ENCODE measurements around the gene SULF2. TPM values are rescaled to one million over a fixed set of nuclear protein-coding genes. Genes with fewer than 3 reads are reported as not detected.

Gene SULF2
- total RNA-seq, 4 donors from 2014 or later = 16.5 to 49.4 (median 31.1) TPM

DNA sequence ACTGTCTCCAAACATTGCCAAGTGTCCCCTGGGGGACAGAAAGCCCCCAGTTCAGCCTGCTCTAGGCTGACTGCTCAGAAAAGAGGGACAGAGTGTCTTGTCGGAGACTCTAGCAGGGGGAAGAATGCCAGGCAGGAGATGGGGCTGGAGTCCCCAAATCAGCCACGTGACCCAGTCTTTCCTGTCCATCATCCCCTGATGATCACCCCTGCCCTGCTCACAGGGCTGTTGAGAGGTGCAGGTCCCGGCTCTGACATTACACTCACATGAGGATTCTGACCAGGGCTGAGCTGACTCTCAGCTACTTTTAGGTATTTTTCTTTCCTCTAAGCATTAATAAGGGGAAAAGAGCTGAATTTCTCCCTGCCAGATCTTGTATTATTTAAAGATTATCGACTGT, 115.8 kb downstream of the SULF2 start:
- no peak for TF ChIP-seq CTCF (IDR thresholded peaks at IDR 0.05; ENCODE audit: low read depth)

DNA sequence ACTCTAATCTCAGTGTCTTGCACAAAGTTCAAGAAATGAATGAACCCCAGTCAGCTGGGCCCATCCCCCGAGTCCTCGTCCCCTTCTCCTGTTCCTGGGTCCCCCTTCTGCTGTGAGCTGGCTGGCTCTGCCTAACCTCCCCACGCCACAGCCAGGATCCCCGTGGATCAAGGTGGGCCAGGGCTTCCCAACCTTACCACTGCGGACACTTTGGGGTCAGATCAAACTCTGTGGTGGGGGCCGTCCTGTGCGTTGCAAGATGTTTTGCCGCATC, 116.2 kb downstream of the SULF2 start:
- TF ChIP-seq CTCF (IDR thresholded peaks at IDR 0.05; ENCODE audit: low read depth) = no peak

DNA sequence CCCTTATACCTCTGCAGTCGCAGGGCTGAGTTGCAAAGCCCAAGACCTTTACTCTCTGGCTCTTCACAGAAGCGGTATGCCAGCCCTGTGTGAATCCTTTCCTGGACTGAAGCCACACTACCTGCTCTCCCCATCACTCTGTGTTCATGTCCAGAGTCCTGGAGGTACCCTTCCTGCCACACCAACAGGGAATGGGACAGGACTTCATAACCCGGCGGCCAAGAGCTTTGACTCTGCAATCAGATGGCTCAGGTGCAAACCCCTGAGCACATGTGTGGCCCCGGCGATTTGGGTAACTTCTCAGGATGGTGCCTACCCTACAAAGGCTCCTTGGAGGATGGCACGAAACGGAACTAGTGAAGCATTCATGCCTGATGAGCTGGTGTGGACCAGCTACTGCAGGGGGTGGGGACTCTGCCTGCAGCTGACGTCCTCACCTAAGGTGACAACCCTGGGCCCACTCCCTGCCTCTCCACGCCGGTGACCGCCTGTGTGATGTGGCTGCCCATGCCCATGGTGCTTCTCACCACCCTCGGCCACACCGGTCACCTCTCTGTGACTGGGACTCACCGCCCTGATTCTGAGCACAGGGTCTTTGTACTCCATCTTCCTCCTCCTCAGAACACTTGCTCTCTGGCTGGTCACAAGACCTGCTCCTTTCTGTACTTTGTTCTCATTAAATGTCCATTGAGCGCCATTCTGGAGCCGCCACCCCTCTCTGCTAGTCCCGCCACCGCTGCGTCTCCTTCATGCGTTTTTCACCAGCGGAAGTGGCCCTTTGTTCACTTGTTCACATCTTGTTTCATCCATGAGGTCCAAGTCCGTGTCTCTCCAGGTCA, 116.7 kb downstream of the SULF2 start:
- TF ChIP-seq CTCF (IDR thresholded peaks at IDR 0.05; ENCODE audit: low read depth) = no peak

DNA sequence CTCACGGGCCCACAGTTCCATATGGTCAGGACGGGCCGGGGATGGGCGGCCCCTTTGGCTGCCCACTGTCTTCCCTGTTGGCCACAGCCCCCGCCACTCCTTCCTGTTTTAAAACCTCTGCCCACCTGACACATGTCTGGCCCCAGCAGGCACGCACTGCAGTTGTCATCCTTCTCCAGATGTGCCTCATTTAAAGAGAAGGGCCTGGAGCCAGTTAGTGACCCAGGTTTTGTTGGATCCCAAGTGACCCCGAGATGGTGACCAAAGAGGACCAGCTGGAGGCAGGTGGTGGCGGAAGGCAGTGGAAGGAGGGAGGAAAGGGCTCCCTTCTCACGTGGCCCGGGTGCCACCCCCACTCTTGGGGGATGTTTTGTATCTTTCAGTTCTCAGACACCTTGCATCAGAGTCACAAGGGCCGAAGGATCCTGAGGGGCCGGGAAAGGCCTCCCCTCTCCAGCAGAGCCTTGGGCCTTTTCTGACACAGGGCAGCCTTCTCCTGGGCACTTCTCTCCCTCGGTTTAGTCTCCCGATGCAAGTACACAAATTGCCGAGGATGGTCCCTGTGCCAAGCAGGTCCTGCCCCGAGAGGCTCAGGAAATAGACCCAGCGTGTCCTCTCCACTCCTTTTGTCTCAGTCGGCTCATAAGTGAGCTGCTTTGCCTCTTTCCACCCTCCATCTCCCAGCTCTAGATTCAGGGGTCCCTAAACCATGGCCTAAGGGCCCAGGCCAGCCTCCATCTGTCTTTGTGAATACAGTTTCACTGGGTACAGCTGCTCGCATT, 117.6 kb downstream of the SULF2 start:
- peak; percentile 15 for TF ChIP-seq CTCF (IDR thresholded peaks at IDR 0.05; ENCODE audit: low read depth)

GRCh38 chr20:47667086-47667485, 118.2 kb downstream of the SULF2 start:
- no peak for TF ChIP-seq CTCF (IDR thresholded peaks at IDR 0.05; ENCODE audit: low read depth)

DNA sequence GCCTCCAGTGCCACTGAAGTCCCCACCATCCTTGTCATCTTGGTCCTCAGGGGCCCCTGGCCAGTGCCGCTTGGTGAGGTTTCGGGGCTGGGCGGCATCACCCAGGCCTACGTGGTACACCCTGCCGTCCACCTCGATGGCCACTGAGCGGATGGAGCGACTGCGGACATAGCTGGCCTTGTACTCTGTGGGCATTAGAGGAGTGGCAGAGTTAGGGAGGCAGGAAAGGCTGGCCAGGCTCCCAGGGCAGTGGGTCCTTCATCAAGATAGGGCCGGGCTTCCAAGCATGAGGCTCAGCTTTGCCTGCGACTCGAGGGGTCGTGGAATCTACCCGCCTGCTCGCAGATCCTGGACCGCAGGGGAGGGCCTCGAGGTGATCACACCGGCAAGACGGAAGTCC, 119.0 kb downstream of the SULF2 start:
- no peak for TF ChIP-seq CTCF (IDR thresholded peaks at IDR 0.05; ENCODE audit: low read depth)

DNA sequence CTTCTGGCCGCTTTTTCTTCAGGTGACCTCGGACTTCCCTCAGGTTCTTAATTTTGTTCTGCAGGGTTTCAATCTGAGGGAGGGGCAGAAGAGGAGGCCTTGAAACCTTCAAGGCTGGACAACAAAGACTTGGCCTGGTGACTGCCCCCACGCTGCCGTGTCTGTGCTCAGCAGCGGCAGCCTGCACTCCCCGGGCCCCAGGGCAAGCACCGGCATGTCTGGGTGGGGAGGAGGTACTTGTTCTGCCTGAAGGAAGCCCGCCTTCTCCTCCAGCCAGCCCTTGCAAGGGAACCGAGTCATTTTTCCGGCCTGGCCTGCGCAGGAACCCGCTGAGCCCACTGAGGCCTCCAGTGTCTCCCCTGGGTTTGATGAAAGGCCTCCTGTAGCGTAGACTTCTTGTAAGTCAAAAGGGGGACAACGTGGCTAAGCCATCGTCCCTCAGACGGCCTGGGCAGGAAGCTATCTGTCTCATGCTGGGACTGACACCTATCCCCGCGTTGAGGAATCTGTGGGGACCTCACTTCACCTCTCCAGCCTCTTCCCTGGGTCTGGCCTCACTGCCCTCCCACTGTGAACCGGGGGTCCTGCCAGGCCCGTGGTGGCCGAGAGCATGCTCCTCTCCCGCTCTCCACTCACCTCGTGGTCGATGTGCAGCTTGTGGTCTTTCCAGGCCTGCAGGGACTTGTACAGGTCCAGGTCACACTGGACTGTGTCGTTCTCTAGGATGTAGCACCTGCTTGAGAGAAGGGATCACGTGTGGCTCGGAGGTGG, 119.9 kb downstream of the SULF2 start:
- TF ChIP-seq CTCF (IDR thresholded peaks at IDR 0.05; ENCODE audit: low read depth) = no peak

Data from subcutaneous adipose tissue (tissue), 4 donors.